Activated CD8-positive, alpha-beta T cell treated with anti-CD3 and anti-CD28 coated beads for 36 hours (primary cell): ENCODE data around the gene ADGRG4. TPM values are rescaled to one million over a fixed set of nuclear protein-coding genes. Genes with fewer than 3 reads are reported as not detected.

Experiments
- ATAC-seq: fragments of 200-7000 bp; cut with Tn5 transposase; one replicate; pipeline ENCODE4 v1.10.0; 2021; ENCODE audit warnings: mild to moderate bottlenecking, moderate library complexity
- CTCF ChIA-PET: fragments of 350-600 bp; sonication (Branson Sonifier 250); formaldehyde crosslinking; loops from one replicate; lab custom pipeline; 2021; ENCODE audit warnings: antibody characterized with exemption; lab: Charles Lee
- POLR2A ChIA-PET: fragments of 350-600 bp; sonication (Branson Sonifier 250); formaldehyde crosslinking; loops from one replicate; lab custom pipeline; 2021; ENCODE audit warnings: antibody characterized with exemption; lab: Charles Lee
- DNase-seq: peaks from one replicate; pipeline ENCODE4 v3.0.0-alpha.2; 2020
- H3K27ac Mint-ChIP-seq: one replicate; pipeline ENCODE4 v1.8.0; 2021; ENCODE audit warnings: mild to moderate bottlenecking, mixed read lengths
- H3K27me3 Mint-ChIP-seq: one replicate; pipeline ENCODE4 v1.8.0; 2021; ENCODE audit warnings: mixed read lengths
- H3K36me3 Mint-ChIP-seq: one replicate; pipeline ENCODE4 v1.8.0; 2021; ENCODE audit warnings: low read depth, mixed read lengths
- H3K4me1 Mint-ChIP-seq: one replicate; pipeline ENCODE4 v1.8.0; 2021; ENCODE audit warnings: low read depth, mixed read lengths
- H3K4me3 Mint-ChIP-seq: one replicate; pipeline ENCODE4 v1.8.0; 2021; ENCODE audit warnings: mild to moderate bottlenecking, moderate library complexity, mixed read lengths
- H3K9me3 Mint-ChIP-seq: one replicate; pipeline ENCODE4 v1.8.0; 2021; ENCODE audit warnings: mixed read lengths
- CTCF ChIP-seq: fragments of 200-600 bp; IDR thresholded peaks from one replicate; pipeline ENCODE4 v1.8.0; 2022; ENCODE audit warnings: antibody characterized with exemption, mild to moderate bottlenecking
- intact Hi-C: fragments of 100-400 bp; cut with micrococcal nuclease; formaldehyde crosslinking; loops from one replicate; pipeline ENCODE4 v1.10.0; 2022
- total RNA-seq, 2 experiments: library from RNA; stranded (reverse); gene quantifications; one replicate each; pipeline ENCODE4 v1.2.3, GENCODE V29; 2021

Gene ADGRG4
- total RNA-seq, 2 experiments from 2014 or later, result not detected

GRCh38 chrX:136319600-136319999 lies 18.8 kb downstream of the ADGRG4 start:
- Mint-ChIP-seq H3K9me3 (no peaks in the 10 kb centered on the region), H3K4me1 (no peaks in the 10 kb centered on the region), H3K36me3 (no peaks in the 10 kb centered on the region), H3K4me3 (no peak overlapping the region), H3K27me3 (no peaks in the 10 kb centered on the region), H3K27ac (no peak overlapping the region)
- ATAC-seq (no peak), DNase-seq (no peak)
- TF ChIP-seq CTCF, result no peak
- POLR2A ChIA-PET, result no interaction called here
- CTCF ChIA-PET, result no interaction called here
- intact Hi-C loops, result no loop called here

GRCh38 chrX:136321532-136321931 lies 20.8 kb downstream of the ADGRG4 start:
- ChIA-PET POLR2A (no interaction called here), CTCF (no interaction called here)
- no peak for TF ChIP-seq CTCF
- intact Hi-C loops, result no loop called here
- no peak overlapping the region for H3K4me3 Mint-ChIP-seq
- H3K4me1 Mint-ChIP-seq, result no peaks in the 10 kb centered on the region
- no peaks in the 10 kb centered on the region for H3K36me3 Mint-ChIP-seq
- H3K27me3 Mint-ChIP-seq, result no peaks in the 10 kb centered on the region
- no peak for DNase-seq
- H3K9me3 Mint-ChIP-seq, result no peaks in the 10 kb centered on the region
- ATAC-seq, result no peak
- H3K27ac Mint-ChIP-seq, result no peak overlapping the region

- ChIA-PET CTCF (interaction anchor here (0.6 kb wide), 1 partner anchor 15 kb away, joined by 3 read pairs; no protein-coding TSS in a partner anchor), POLR2A (no interaction called here)
- Mint-ChIP-seq H3K36me3 (no peaks in the 10 kb centered on the region), H3K4me3 (no peak overlapping the region), H3K27me3 (no peaks in the 10 kb centered on the region), H3K27ac (no peak overlapping the region), H3K9me3 (no peaks in the 10 kb centered on the region), H3K4me1 (no peaks in the 10 kb centered on the region)
- ATAC-seq (no peak), DNase-seq (no peak)
- intact Hi-C loops, result no loop called here
- TF ChIP-seq CTCF, result no peak
These were observed 21.3 kb downstream of the ADGRG4 start for GRCh38 chrX:136322064-136322463.

- no peaks in the 10 kb centered on the region for H3K27me3 Mint-ChIP-seq
- intact Hi-C loops, result no loop called here
- no peak overlapping the region for H3K27ac Mint-ChIP-seq
- ChIA-PET CTCF (no interaction called here), POLR2A (interaction anchor here (0.6 kb wide), 1 partner anchor 97 kb away, joined by 3 read pairs; no protein-coding TSS in a partner anchor)
- DNase-seq, result no peak
- H3K4me1 Mint-ChIP-seq, result no peaks in the 10 kb centered on the region
- TF ChIP-seq CTCF, result no peak
- no peaks in the 10 kb centered on the region for H3K36me3 Mint-ChIP-seq
- no peak for ATAC-seq
- no peak overlapping the region for H3K4me3 Mint-ChIP-seq
- no peaks in the 10 kb centered on the region for H3K9me3 Mint-ChIP-seq
These were observed 24.6 kb downstream of the ADGRG4 start for GRCh38 chrX:136325377-136325776.

GRCh38 chrX:136328933-136329332 lies 28.2 kb downstream of the ADGRG4 start:
- intact Hi-C loops, result no loop called here
- Mint-ChIP-seq H3K36me3 (no peaks in the 10 kb centered on the region), H3K4me3 (no peak overlapping the region), H3K4me1 (no peaks in the 10 kb centered on the region), H3K27me3 (no peaks in the 10 kb centered on the region), H3K27ac (no peak overlapping the region), H3K9me3 (no peaks in the 10 kb centered on the region)
- ChIA-PET CTCF (interaction anchor here (1.5 kb wide), 1 partner anchor 8 kb away, joined by 5 read pairs; no protein-coding TSS in a partner anchor), POLR2A (no interaction called here)
- TF ChIP-seq CTCF, result no peak
- ATAC-seq, result no peak
- no peak for DNase-seq
